HG03159 (cell line): Measurements from ENCODE around the gene LAIR2.
A peak's percentile ranks its signal among the peaks of the same experiment; 100 is the strongest.

Experiments used
- ATAC-seq: cut with Tn5 transposase; IDR thresholded peaks from one replicate; pipeline ENCODE4 v1.9.1; 2021; ENCODE audit warnings: mild to moderate bottlenecking, moderate library complexity; ENCODE audit not compliant: unreplicated experiment

The LAIR2 gene

GRCh38 chr19:54530866-54531265 lies 28.2 kb downstream of the LAIR2 start:
- ATAC-seq = no peak

- ATAC-seq = peak; percentile 79
Observed at GRCh38 chr19:54532528-54532927, 29.9 kb downstream of the LAIR2 start.

- ATAC-seq = no peak
Observed at GRCh38 chr19:54533476-54533875, 30.8 kb downstream of the LAIR2 start.

GRCh38 chr19:54534156-54534555 lies 31.5 kb downstream of the LAIR2 start:
- no peak for ATAC-seq

GRCh38 chr19:54535601-54536000 lies 33.0 kb downstream of the LAIR2 start:
- no peak for ATAC-seq

- no peak for ATAC-seq
Observed at GRCh38 chr19:54536956-54537355, 34.3 kb downstream of the LAIR2 start.

- ATAC-seq = no peak
Observed at GRCh38 chr19:54541712-54542111, 39.1 kb downstream of the LAIR2 start.

- no peak for ATAC-seq
Observed at GRCh38 chr19:54548806-54549205, 46.2 kb downstream of the LAIR2 start.

- no peak for ATAC-seq
Observed at GRCh38 chr19:54549224-54549623, 46.6 kb downstream of the LAIR2 start.

- no peak for ATAC-seq
Observed at GRCh38 chr19:54551293-54551692, 48.7 kb downstream of the LAIR2 start.

- ATAC-seq = no peak
Observed at GRCh38 chr19:54551950-54552912, 49.6 kb downstream of the LAIR2 start.

- no peak for ATAC-seq
Observed at GRCh38 chr19:54552913-54553310, 50.3 kb downstream of the LAIR2 start.

- no peak for ATAC-seq
Observed at GRCh38 chr19:54554006-54554405, 51.4 kb downstream of the LAIR2 start.

GRCh38 chr19:54554896-54555295 lies 52.3 kb downstream of the LAIR2 start:
- no peak for ATAC-seq

GRCh38 chr19:54556194-54556593 lies 53.6 kb downstream of the LAIR2 start:
- no peak for ATAC-seq

- no peak for ATAC-seq
Observed at GRCh38 chr19:54558339-54558738, 55.7 kb downstream of the LAIR2 start.
